HEK293 (cell line): ENCODE results near the gene TTC33.

Source experiments
- CTCF ChIA-PET: fragments of 350-600 bp; formaldehyde crosslinking; extraction: SDS; loops from one replicate; lab custom pipeline; 2021; ENCODE audit warnings: antibody characterized with exemption; lab: Yijun Ruan, JAX
- POLR2A ChIA-PET: fragments of 300-600 bp; formaldehyde crosslinking; extraction: SDS; loops from one replicate; lab custom pipeline; 2020; ENCODE audit warnings: antibody characterized with exemption, inconsistent platforms; lab: Yijun Ruan, JAX
- H3K27ac ChIP-seq: fragments of 200-500 bp; sonication (Bioruptor generic); 2 replicates; pipeline ENCODE4 v1.5.1; 2014; ENCODE audit warnings: low read depth, low read length, control low read depth, inconsistent platforms; ENCODE audit errors: extremely low read depth
- H3K36me3 ChIP-seq, 2 experiments: fragments of 200-500 bp in 1 of 2; sonication (Bioruptor generic) in 1 of 2; 1 replicate in 1 of 2; 2 replicates in 1 of 2; pipeline ENCODE4 v1.5.1; 2014 to 2017; ENCODE audit warnings: inconsistent platforms in 2 of 2, low read length in 2 of 2; ENCODE audit not compliant: control insufficient read depth in 2 of 2, insufficient read depth in 1 of 2
- H3K4me1 ChIP-seq: fragments of 200-500 bp; sonication (Bioruptor generic); 2 replicates; pipeline ENCODE4 v1.5.1; 2014; ENCODE audit warnings: mild to moderate bottlenecking, low read length, inconsistent platforms; ENCODE audit not compliant: control insufficient read depth, insufficient read depth
- H3K4me3 ChIP-seq: 2 replicates; pipeline ENCODE4 v1.5.1; 2011; ENCODE audit warnings: low read depth, mild to moderate bottlenecking, control low read depth, low read length, moderate library complexity
- H3K9me3 ChIP-seq: fragments of 200-500 bp; sonication (Bioruptor generic); 2 replicates; pipeline ENCODE4 v1.5.1; 2014; ENCODE audit warnings: low read depth, low read length, inconsistent platforms; ENCODE audit not compliant: control insufficient read depth, insufficient read depth
- KLF7 ChIP-seq: fragments of 450-650 bp; formaldehyde crosslinking; IDR thresholded peaks from 2 replicates; pipeline ENCODE4 v1.5.1; 2016; ENCODE audit warnings: missing biosample characterization, missing genetic modification characterization, borderline replicate concordance
- KLF8 ChIP-seq: fragments of 450-650 bp; formaldehyde crosslinking; IDR thresholded peaks from 2 replicates; pipeline ENCODE4 v1.5.1; 2016; ENCODE audit warnings: missing biosample characterization, missing genetic modification characterization
- MYNN ChIP-seq: fragments of 450-650 bp; formaldehyde crosslinking; IDR thresholded peaks from 2 replicates; pipeline ENCODE4 v1.5.1; 2016; ENCODE audit warnings: missing biosample characterization, missing genetic modification characterization, borderline replicate concordance
- REPIN1 ChIP-seq: fragments of 450-650 bp; formaldehyde crosslinking; IDR thresholded peaks from 2 replicates; pipeline ENCODE4 v1.5.1; 2017; ENCODE audit warnings: missing biosample characterization, missing genetic modification characterization, low read depth
- SETDB1 ChIP-seq: IDR thresholded peaks from one replicate; pipeline ENCODE4 v1.6.1; 2017; ENCODE audit warnings: mild to moderate bottlenecking, low read length, moderate library complexity, mixed read lengths; ENCODE audit not compliant: insufficient read length
- SP3 ChIP-seq: fragments of 450-650 bp; formaldehyde crosslinking; IDR thresholded peaks from 2 replicates; pipeline ENCODE4 v1.5.1; 2016; ENCODE audit warnings: missing biosample characterization, missing genetic modification characterization
- TCF7L2 ChIP-seq: IDR thresholded peaks from 2 replicates; pipeline ENCODE4 v1.6.1; 2011; ENCODE audit warnings: low read depth, mild to moderate bottlenecking, inconsistent platforms, low read length, moderate library complexity, borderline replicate concordance
- WT1 ChIP-seq: fragments of 450-650 bp; formaldehyde crosslinking; IDR thresholded peaks from 2 replicates; pipeline ENCODE4 v1.5.1; 2016; ENCODE audit warnings: missing biosample characterization, missing genetic modification characterization
- YY1 ChIP-seq: fragments of 450-650 bp; formaldehyde crosslinking; IDR thresholded peaks from 2 replicates; pipeline ENCODE4 v1.5.1; 2018; ENCODE audit warnings: missing biosample characterization, missing genetic modification characterization
- ZBTB1 ChIP-seq: fragments of 450-650 bp; formaldehyde crosslinking; IDR thresholded peaks from 2 replicates; pipeline ENCODE4 v1.5.1; 2016; ENCODE audit warnings: missing biosample characterization, missing genetic modification characterization
- ZBTB17 ChIP-seq: fragments of 450-650 bp; formaldehyde crosslinking; IDR thresholded peaks from 2 replicates; pipeline ENCODE4 v1.5.1; 2016; ENCODE audit warnings: missing biosample characterization, missing genetic modification characterization
- ZBTB8A ChIP-seq: fragments of 450-650 bp; formaldehyde crosslinking; IDR thresholded peaks from 2 replicates; pipeline ENCODE4 v1.5.1; 2016; ENCODE audit warnings: missing biosample characterization, missing genetic modification characterization
- ZFP41 ChIP-seq: fragments of 450-650 bp; formaldehyde crosslinking; IDR thresholded peaks from 2 replicates; pipeline ENCODE4 v1.5.1; 2016; ENCODE audit warnings: missing biosample characterization, missing genetic modification characterization, borderline replicate concordance
- ZFP69B ChIP-seq: fragments of 450-650 bp; formaldehyde crosslinking; IDR thresholded peaks from 2 replicates; pipeline ENCODE4 v1.5.1; 2016; ENCODE audit warnings: missing biosample characterization, missing genetic modification characterization
- ZNF2 ChIP-seq: fragments of 450-650 bp; formaldehyde crosslinking; IDR thresholded peaks from 2 replicates; pipeline ENCODE4 v1.5.1; 2016; ENCODE audit warnings: missing biosample characterization, missing genetic modification characterization
- ZNF214 ChIP-seq: fragments of 450-650 bp; formaldehyde crosslinking; IDR thresholded peaks from 2 replicates; pipeline ENCODE4 v1.5.1; 2017; ENCODE audit warnings: missing biosample characterization, mild to moderate bottlenecking, missing genetic modification characterization, borderline replicate concordance
- ZNF24 ChIP-seq: fragments of 450-650 bp; formaldehyde crosslinking; IDR thresholded peaks from 2 replicates; pipeline ENCODE4 v1.5.1; 2016; ENCODE audit warnings: missing biosample characterization, missing genetic modification characterization
- ZNF266 ChIP-seq: fragments of 450-650 bp; formaldehyde crosslinking; IDR thresholded peaks from 2 replicates; pipeline ENCODE4 v1.5.1; 2016; ENCODE audit warnings: missing biosample characterization, missing genetic modification characterization, low read depth
- ZNF341 ChIP-seq: fragments of 450-650 bp; formaldehyde crosslinking; IDR thresholded peaks from 2 replicates; pipeline ENCODE4; 2016; ENCODE audit warnings: low read depth, missing biosample characterization, missing genetic modification characterization
- ZNF350 ChIP-seq: fragments of 450-650 bp; formaldehyde crosslinking; IDR thresholded peaks from 2 replicates; pipeline ENCODE4 v1.5.0; 2017; ENCODE audit warnings: missing biosample characterization, mild to moderate bottlenecking, missing genetic modification characterization
- ZNF354C ChIP-seq: fragments of 450-650 bp; formaldehyde crosslinking; IDR thresholded peaks from 2 replicates; pipeline ENCODE4 v1.5.1; 2016; ENCODE audit warnings: missing biosample characterization, missing genetic modification characterization, low read depth, borderline replicate concordance
- ZNF391 ChIP-seq: fragments of 450-650 bp; formaldehyde crosslinking; IDR thresholded peaks from 2 replicates; pipeline ENCODE4 v1.5.1; 2016; ENCODE audit warnings: low read depth, missing biosample characterization, missing genetic modification characterization, borderline replicate concordance
- ZNF398 ChIP-seq: fragments of 450-650 bp; formaldehyde crosslinking; IDR thresholded peaks from 2 replicates; pipeline ENCODE4 v1.5.1; 2017; ENCODE audit warnings: missing biosample characterization, missing genetic modification characterization
- ZNF404 ChIP-seq: fragments of 450-650 bp; formaldehyde crosslinking; IDR thresholded peaks from 2 replicates; pipeline ENCODE4 v1.5.1; 2017; ENCODE audit warnings: missing biosample characterization, missing genetic modification characterization
- ZNF560 ChIP-seq: fragments of 450-650 bp; formaldehyde crosslinking; IDR thresholded peaks from 2 replicates; pipeline ENCODE4 v1.5.1; 2017; ENCODE audit warnings: missing biosample characterization, missing genetic modification characterization, borderline replicate concordance
- ZNF596 ChIP-seq: fragments of 450-650 bp; IDR thresholded peaks from 2 replicates; pipeline ENCODE4 v1.5.0; 2018; ENCODE audit warnings: missing biosample characterization, mild to moderate bottlenecking, missing genetic modification characterization, moderate library complexity
- ZNF639 ChIP-seq: fragments of 450-650 bp; formaldehyde crosslinking; IDR thresholded peaks from 2 replicates; pipeline ENCODE4 v1.5.1; 2016; ENCODE audit warnings: missing biosample characterization, missing genetic modification characterization
- ZNF658 ChIP-seq: fragments of 450-650 bp; formaldehyde crosslinking; IDR thresholded peaks from 2 replicates; pipeline ENCODE4; 2016; ENCODE audit warnings: missing biosample characterization, missing genetic modification characterization
- ZNF660 ChIP-seq: fragments of 450-650 bp; IDR thresholded peaks from 2 replicates; pipeline ENCODE4 v1.5.1; 2018; ENCODE audit warnings: missing biosample characterization, mild to moderate bottlenecking, missing genetic modification characterization
- ZNF830 ChIP-seq: fragments of 450-650 bp; IDR thresholded peaks from 2 replicates; pipeline ENCODE4 v1.5.0; 2018; ENCODE audit warnings: missing biosample characterization, missing genetic modification characterization, low read depth, mild to moderate bottlenecking, moderate library complexity
- ZNF843 ChIP-seq: fragments of 450-650 bp; formaldehyde crosslinking; IDR thresholded peaks from 2 replicates; pipeline ENCODE4 v1.5.1; 2016; ENCODE audit warnings: missing biosample characterization, missing genetic modification characterization
- ZXDB ChIP-seq: fragments of 450-650 bp; formaldehyde crosslinking; IDR thresholded peaks from 2 replicates; pipeline ENCODE4 v1.5.1; 2016; ENCODE audit warnings: missing biosample characterization, missing genetic modification characterization

Gene TTC33

GRCh38 chr5:40480392-40480791 is 275.4 kb downstream of the TTC33 start (continued):
- no peak for TF ChIP-seq ZNF658 (tag by site-specific recombination)
- no peak for TF ChIP-seq ZFP69B (tag by site-specific recombination)
- no peak for TF ChIP-seq ZFP41
- TF ChIP-seq ZNF560 (tag by site-specific recombination) = no peak

- H3K4me3 ChIP-seq = no peak overlapping the region
- no peak for TF ChIP-seq MYNN (tag by site-specific recombination)
- no peak for TF ChIP-seq ZNF843 (tag by site-specific recombination)
- no peak for TF ChIP-seq ZNF24 (tag by site-specific recombination)
- TF ChIP-seq ZBTB17 (tag by site-specific recombination) = no peak
- no peak for TF ChIP-seq SETDB1
- TF ChIP-seq WT1 (tag by site-specific recombination) = no peak
- no peak for TF ChIP-seq ZXDB (tag by site-specific recombination)
- TF ChIP-seq ZNF830 (tag by site-specific recombination) = no peak
- TF ChIP-seq YY1 (tag by site-specific recombination) = no peak
- no peak for TF ChIP-seq ZNF639 (tag by site-specific recombination)
- TF ChIP-seq ZBTB8A (tag by site-specific recombination) = no peak
- no peak for TF ChIP-seq ZNF341
- no peak for TF ChIP-seq TCF7L2
- ChIA-PET POLR2A (no interaction called here), CTCF (interaction anchor here (0.7 kb wide), 2 partner anchors 15 to 209 kb away, joined by 3 read pairs; no protein-coding TSS in a partner anchor)
- no peaks in the 10 kb centered on the region for H3K9me3 ChIP-seq
- H3K4me1 ChIP-seq = no peaks in the 10 kb centered on the region
- no peaks in the 10 kb centered on the region for H3K36me3 ChIP-seq
- no peak overlapping the region for H3K27ac ChIP-seq
Measured at GRCh38 chr5:40479939-40480338, 275.8 kb downstream of the TTC33 start.

- H3K9me3 ChIP-seq = no peaks in the 10 kb centered on the region
Measured at GRCh38 chr5:40478766-40479165, 277.0 kb downstream of the TTC33 start.

GRCh38 chr5:40477856-40478546 is 277.8 kb downstream of the TTC33 start:
- ChIA-PET CTCF (no interaction called here), POLR2A (no interaction called here)
- no peak overlapping the region for H3K4me3 ChIP-seq
- no peak for TF ChIP-seq ZFP41
- TF ChIP-seq KLF8 = no peak
- no peak for TF ChIP-seq ZNF596 (tag by site-specific recombination)
- no peak for TF ChIP-seq ZNF266
- no peak for TF ChIP-seq SP3
- TF ChIP-seq ZNF350 (tag by site-specific recombination) = no peak
- TF ChIP-seq ZNF391 (tag by site-specific recombination) = no peak
- TF ChIP-seq ZNF404 (tag by site-specific recombination) = no peak
- no peak for TF ChIP-seq ZNF354C (tag by site-specific recombination)
- TF ChIP-seq ZNF660 (tag by site-specific recombination) = no peak
- no peak for TF ChIP-seq ZNF398
- H3K9me3 ChIP-seq = no peaks in the 10 kb centered on the region
- no peak overlapping the region for H3K27ac ChIP-seq
- H3K4me1 ChIP-seq = no peaks in the 10 kb centered on the region
- no peaks in the 10 kb centered on the region for H3K36me3 ChIP-seq

More at GRCh38 chr5:40478766-40479165, 277.0 kb downstream of the TTC33 start:
- H3K4me1 ChIP-seq = no peaks in the 10 kb centered on the region
- H3K27ac ChIP-seq = no peak overlapping the region
- H3K4me3 ChIP-seq = no peak overlapping the region
- ChIA-PET POLR2A (no interaction called here), CTCF (no interaction called here)
- no peaks in the 10 kb centered on the region for H3K36me3 ChIP-seq
- TF ChIP-seq ZNF2 (no peak), ZBTB1 (no peak), ZNF660 (tag by site-specific recombination) (no peak), REPIN1 (tag by site-specific recombination) (no peak), KLF7 (tag by site-specific recombination) (no peak), ZNF214 (tag by site-specific recombination) (no peak)
